NCI-H748 (cell line): ENCODE data around the gene TUBA3D.
"Not testable (repeated sequence)": the region's sequence is repeated elsewhere in the genome, so short reads cannot be mapped to it uniquely, and the experiment has no call there.

Experiments
- DNase-seq: peaks from one replicate; lab custom pipeline; 2025; ENCODE audit not compliant: unreplicated experiment; lab: John Stamatoyannopoulos, UW

The TUBA3D gene

GRCh38 chr2:131531547-131532185, 55.7 kb downstream of the TUBA3D start:
- not testable (repeated sequence) for DNase-seq
